ENCODE results near the gene PPM1J. TPM values are rescaled to one million over a fixed set of nuclear protein-coding genes. Genes with fewer than 3 reads are reported as not detected.

Gene PPM1J
- polyA plus RNA-seq, 1 of the 3 experiments (the other 2 are of a cell fraction): 5.3 TPM

GRCh38 chr1:112694363-112694929 lies 20.7 kb downstream of the PPM1J start:
- Histone ChIP-seq H4K20me1 (ENCODE audit: insufficient read depth) (no peaks in the 10 kb centered on the region), H3K79me2 (ENCODE audit: insufficient read depth) (no peaks in the 10 kb centered on the region), H3F3A (replicated peaks; ENCODE audit: insufficient read depth) (peaks cover 7% of the 10 kb centered on the region), H3K4me1 (ENCODE audit: control insufficient read depth in 1 of 2, insufficient read depth in 2 of 2, low read depth in 1 of 2, low read length in 1 of 2) (peaks cover 2 to 8% of the 10 kb centered on the region in 2 experiments; a peak in 3 of 4 replicates), H3K4me3 (ENCODE audit: low read depth in 2 of 2, low read length in 1 of 2) (no peak overlapping the region), H3K9me3 (no peaks in the 10 kb centered on the region), H3K36me3 (replicated peaks in 1 of 2; ENCODE audit: control insufficient read depth in 1 of 2, insufficient read depth in 2 of 2, low read length in 1 of 2) (peaks cover 24 to 53% of the 10 kb centered on the region in 2 experiments), H2AFZ (ENCODE audit: low read depth) (no peak overlapping the region), H3K27me3 (ENCODE audit: insufficient read depth) (no peaks in the 10 kb centered on the region), H3K9ac (no peak overlapping the region), H3K27ac (ENCODE audit: low read depth in 2 of 2, low read length in 1 of 2) (no peak overlapping the region), H3K4me2 (no peak overlapping the region), H3K9me2 (no peaks in the 10 kb centered on the region)
- TF ChIP-seq ELF1 (IDR thresholded peaks at IDR 0.05) (no peak), ZBTB33 (IDR thresholded peaks at IDR 0.05; ENCODE audit: borderline replicate concordance, low read depth) (no peak), MEF2A (IDR thresholded peaks at IDR 0.05; ENCODE audit: borderline replicate concordance, low read depth) (no peak), TAF1 (IDR thresholded peaks at IDR 0.05; ENCODE audit: borderline replicate concordance, low read depth, low read length) (no peak), SIN3A (IDR thresholded peaks at IDR 0.05; ENCODE audit: borderline replicate concordance, low read depth, low read length) (no peak), JUND (IDR thresholded peaks at IDR 0.05) (no peak), RXRA (IDR thresholded peaks at IDR 0.05; ENCODE audit: borderline replicate concordance, low read depth) (no peak), FOXJ3 (CRISPR knock-in tag; IDR thresholded peaks at IDR 0.05) (no peak), GABPA (IDR thresholded peaks at IDR 0.05; ENCODE audit: low read depth) (no peak), EZH2phosphoT487 (IDR thresholded peaks at IDR 0.05; ENCODE audit: borderline replicate concordance, low read depth) (no peak), MXI1 (IDR thresholded peaks at IDR 0.05; ENCODE audit: low read depth, low read length) (no peak), PBX3 (IDR thresholded peaks at IDR 0.05) (no peak), CTCF (IDR thresholded peaks at IDR 0.05) (no peak)
- TF ChIP-seq, protein P1, sequence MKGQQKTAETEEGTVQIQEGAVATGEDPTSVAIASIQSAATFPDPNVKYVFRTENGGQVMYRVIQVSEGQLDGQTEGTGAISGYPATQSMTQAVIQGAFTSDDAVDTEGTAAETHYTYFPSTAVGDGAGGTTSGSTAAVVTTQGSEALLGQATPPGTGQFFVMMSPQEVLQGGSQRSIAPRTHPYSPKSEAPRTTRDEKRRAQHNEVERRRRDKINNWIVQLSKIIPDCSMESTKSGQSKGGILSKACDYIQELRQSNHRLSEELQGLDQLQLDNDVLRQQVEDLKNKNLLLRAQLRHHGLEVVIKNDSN (IDR thresholded peaks at IDR 0.05; ENCODE audit: borderline replicate concordance, low read depth): no peak
- CTCF ChIA-PET: interaction anchor here (1.0 kb wide), 1 partner anchor 21 kb away, joined by 3 read pairs; no protein-coding TSS in a partner anchor
- WGBS (ENCODE audit: low lambda C conversion rate): 94% methylated on average over 6 of the region's 15 CpGs
- no peak for DNase-seq
- POLR2A ChIA-PET: no interaction called here

All from SK-N-SH (cell line).